ENCODE results near the gene GPER1. TPM values are rescaled to one million over a fixed set of nuclear protein-coding genes. Genes with fewer than 3 reads are reported as not detected.

GPER1 gene
- total RNA-seq, 1 donor from 2014 or later, result 26.0 TPM

DNA sequence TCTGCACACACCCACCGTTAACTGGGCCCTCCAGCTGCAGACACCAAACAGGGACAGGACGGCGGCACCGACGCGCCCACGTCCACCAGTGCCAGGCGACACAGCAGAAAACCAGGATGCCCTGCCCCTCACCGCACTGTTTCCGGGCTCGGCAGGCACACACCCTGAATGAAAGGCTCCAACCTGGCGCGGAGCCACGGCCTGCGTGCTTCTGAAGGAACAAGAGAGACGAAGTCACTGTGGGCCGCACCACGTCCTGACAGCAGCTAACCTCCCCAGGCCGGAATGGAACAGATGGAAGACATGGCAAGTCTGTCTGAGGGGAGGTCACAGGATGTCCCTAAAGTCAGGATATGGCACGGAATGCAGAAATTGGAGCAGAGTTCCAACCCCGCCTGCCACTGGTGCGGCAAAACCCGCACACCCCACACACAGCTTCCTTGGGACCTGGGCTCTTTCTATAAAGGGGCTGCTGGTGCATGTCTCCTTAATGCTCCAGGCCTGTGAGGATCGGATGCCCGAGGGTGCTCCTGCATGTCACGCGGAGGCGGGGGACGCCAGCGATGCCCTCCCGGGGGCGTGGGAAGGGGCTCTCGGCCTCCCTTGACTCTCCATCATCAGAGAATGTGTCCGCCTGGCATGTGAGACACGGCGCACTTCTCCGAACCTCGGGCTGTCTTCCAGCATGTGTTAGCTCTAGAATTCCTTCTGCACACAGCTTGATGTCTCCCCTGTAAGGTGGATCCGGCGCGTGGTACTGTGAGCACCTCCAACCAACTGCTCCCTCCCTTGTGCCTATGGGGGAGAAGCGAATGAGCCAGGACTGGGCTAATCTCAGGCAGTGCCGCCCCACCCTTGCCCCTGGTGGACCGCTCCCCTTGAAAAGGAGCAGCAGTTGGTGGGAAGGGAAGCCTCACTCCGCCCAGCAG lies 3.9 kb upstream of the GPER1 start:
- ATAC-seq (no peak), DNase-seq (peak; percentile 79)
- H3K27ac ChIP-seq, result peak overlapping the region; percentile 56
- no peaks in the 10 kb centered on the region for H3K27me3 ChIP-seq (ENCODE audit: low read depth)
- peaks cover 59% of the 10 kb centered on the region for H3K4me1 ChIP-seq
- H3K9me3 ChIP-seq, result no peaks in the 10 kb centered on the region
- TF ChIP-seq, protein P1, sequence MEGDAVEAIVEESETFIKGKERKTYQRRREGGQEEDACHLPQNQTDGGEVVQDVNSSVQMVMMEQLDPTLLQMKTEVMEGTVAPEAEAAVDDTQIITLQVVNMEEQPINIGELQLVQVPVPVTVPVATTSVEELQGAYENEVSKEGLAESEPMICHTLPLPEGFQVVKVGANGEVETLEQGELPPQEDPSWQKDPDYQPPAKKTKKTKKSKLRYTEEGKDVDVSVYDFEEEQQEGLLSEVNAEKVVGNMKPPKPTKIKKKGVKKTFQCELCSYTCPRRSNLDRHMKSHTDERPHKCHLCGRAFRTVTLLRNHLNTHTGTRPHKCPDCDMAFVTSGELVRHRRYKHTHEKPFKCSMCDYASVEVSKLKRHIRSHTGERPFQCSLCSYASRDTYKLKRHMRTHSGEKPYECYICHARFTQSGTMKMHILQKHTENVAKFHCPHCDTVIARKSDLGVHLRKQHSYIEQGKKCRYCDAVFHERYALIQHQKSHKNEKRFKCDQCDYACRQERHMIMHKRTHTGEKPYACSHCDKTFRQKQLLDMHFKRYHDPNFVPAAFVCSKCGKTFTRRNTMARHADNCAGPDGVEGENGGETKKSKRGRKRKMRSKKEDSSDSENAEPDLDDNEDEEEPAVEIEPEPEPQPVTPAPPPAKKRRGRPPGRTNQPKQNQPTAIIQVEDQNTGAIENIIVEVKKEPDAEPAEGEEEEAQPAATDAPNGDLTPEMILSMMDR (IDR thresholded peaks at IDR 0.05), result no peak
- no peak overlapping the region for H3K4me3 ChIP-seq
- intact Hi-C loops (cut with DNase I), result no loop called here
- no peaks in the 10 kb centered on the region for H3K36me3 ChIP-seq

GRCh38 chr7:1085266-1085665 lies 2.6 kb upstream of the GPER1 start:
- H3K4me3 ChIP-seq, result no peak overlapping the region
- H3K9me3 ChIP-seq, result no peaks in the 10 kb centered on the region
- TF ChIP-seq, protein P1 (IDR thresholded peaks at IDR 0.05), result no peak
- intact Hi-C loops (cut with DNase I), result no loop called here
- no peak overlapping the region for H3K27ac ChIP-seq
- ATAC-seq, result no peak
- H3K36me3 ChIP-seq, result no peaks in the 10 kb centered on the region
- no peak for DNase-seq
- no peaks in the 10 kb centered on the region for H3K27me3 ChIP-seq (ENCODE audit: low read depth)
- peaks cover 58% of the 10 kb centered on the region for H3K4me1 ChIP-seq

DNA sequence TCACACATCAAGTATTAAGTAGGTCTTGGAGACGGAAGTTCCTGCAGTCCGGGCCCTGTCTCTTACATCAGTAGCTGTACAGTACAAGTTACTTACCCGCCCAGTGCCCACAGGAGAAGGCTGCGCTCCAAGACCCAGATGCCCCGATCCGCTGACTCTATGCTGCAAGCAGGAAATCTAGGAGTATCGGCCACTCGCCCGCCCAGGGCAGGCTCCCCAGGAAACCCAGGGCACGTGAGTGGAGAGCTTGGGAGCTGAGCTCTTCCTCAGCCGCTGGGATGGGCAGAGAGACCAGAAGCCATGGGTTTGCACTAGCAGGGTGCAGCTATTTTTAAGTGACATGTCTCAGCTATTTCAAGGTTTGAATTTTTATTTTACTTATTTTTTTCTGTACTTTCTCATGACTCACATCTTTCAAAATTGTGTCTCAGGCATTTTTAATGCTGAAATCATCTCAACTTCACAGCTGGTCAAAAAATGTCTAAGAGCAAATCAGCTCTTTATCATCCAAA lies 1.9 kb upstream of the GPER1 start:
- no peak overlapping the region for H3K4me3 ChIP-seq
- TF ChIP-seq, protein P1 (IDR thresholded peaks at IDR 0.05), result no peak
- H3K4me1 ChIP-seq, result peaks cover 55% of the 10 kb centered on the region
- intact Hi-C loops (cut with DNase I), result no loop called here
- H3K9me3 ChIP-seq, result no peaks in the 10 kb centered on the region
- no peak for ATAC-seq
- no peaks in the 10 kb centered on the region for H3K27me3 ChIP-seq (ENCODE audit: low read depth)
- no peak overlapping the region for H3K27ac ChIP-seq
- DNase-seq, result no peak
- no peaks in the 10 kb centered on the region for H3K36me3 ChIP-seq

- H3K27ac ChIP-seq, result peak overlapping the region; percentile 51
- peak; percentile 80 for DNase-seq
- intact Hi-C loops (cut with DNase I), result no loop called here
- TF ChIP-seq, protein P1 (IDR thresholded peaks at IDR 0.05), result peak; percentile 95
- H3K36me3 ChIP-seq, result peaks cover 5% of the 10 kb centered on the region
- H3K4me3 ChIP-seq, result peak overlapping the region; percentile 53
- no peaks in the 10 kb centered on the region for H3K27me3 ChIP-seq (ENCODE audit: low read depth)
- H3K9me3 ChIP-seq, result no peaks in the 10 kb centered on the region
- peaks cover 49% of the 10 kb centered on the region for H3K4me1 ChIP-seq
- peak; percentile 84 to 86 for ATAC-seq
These were observed 1.1 kb upstream of the GPER1 start for GRCh38 chr7:1086588-1087464.

DNA sequence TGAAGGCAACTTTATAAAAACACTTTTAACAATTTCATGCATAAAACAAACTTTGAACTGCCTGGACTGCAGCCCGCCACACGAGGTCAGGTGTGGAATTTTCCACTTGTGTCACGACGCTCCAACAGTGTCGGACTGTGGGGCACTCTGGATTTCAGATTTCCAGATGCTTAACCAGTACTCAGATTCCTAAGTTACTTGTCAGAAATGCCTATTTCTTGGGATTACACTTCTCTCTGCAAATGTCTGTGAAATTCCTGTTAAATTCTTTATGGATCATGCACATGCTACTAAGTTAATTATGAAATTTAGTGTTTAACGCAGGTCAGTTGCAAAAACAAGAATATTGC lies 473 bp upstream of the GPER1 start:
- TF ChIP-seq, protein P1 (IDR thresholded peaks at IDR 0.05), result no peak
- intact Hi-C loops (cut with DNase I), result no loop called here
- Histone ChIP-seq H3K36me3 (peaks cover 11% of the 10 kb centered on the region), H3K4me1 (peaks cover 49% of the 10 kb centered on the region), H3K9me3 (no peaks in the 10 kb centered on the region), H3K27me3 (ENCODE audit: low read depth) (no peaks in the 10 kb centered on the region), H3K27ac (peak overlapping the region; percentile 64), H3K4me3 (peak overlapping the region; percentile 53)
- no peak for DNase-seq
- peak in 1 of 2 donors; percentile 9 for ATAC-seq
